Uterus (tissue), 2 donors: Measurements from ENCODE around the gene EDN3.

Source experiments
- POLR2A ChIP-seq, 2 donors: fragments of 450-650 bp; IDR thresholded peaks; one replicate each; pipeline ENCODE4 v1.6.1; 2016; ENCODE audit warnings: antibody characterized with exemption in 2 of 2, mild to moderate bottlenecking in 1 of 2, moderate library complexity in 1 of 2
- TF ChIP-seq, protein P1 (sequence below), 4 experiments: fragments of 200-600 bp in 2 of 4; fragments of 450-650 bp in 2 of 4; sonication (generic) in 2 of 4; IDR thresholded peaks; one replicate each; pipeline ENCODE4 v1.5.1; 2016 to 2019; ENCODE audit warnings: antibody characterized with exemption in 4 of 4, mild to moderate bottlenecking in 2 of 4, moderate library complexity in 1 of 4

DNA sequence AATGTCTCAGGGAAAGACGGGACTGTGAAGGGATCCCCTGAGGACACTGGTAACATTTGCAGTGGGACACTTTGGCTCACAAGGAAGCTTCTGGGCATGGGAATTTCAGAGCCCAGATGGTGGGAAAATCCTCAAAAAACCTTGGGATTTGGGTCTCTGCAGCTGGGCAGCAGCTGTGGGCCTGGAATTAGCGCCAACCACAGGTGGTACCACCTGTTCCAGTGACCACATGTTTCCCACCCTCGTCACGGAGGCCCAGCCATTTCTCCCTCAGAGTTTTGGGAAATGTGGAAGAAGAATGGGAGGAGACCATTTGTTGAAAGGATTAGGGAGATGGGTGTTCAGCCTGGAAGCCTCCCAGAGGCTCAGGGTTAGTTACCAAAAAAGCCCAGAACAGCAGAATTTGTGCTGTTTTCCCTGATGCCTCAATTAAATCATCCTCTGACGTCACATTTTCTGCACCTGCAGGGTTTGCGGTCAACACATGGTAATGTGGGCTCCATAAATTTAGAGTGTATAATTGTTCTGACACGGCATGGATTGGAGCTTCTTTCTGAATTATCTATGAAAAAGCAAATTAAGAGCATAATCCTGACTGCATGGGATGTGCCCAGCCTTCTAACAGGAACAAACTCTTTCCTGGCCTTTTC lies 34.4 kb downstream of the EDN3 start:
- TF ChIP-seq, protein P1, sequence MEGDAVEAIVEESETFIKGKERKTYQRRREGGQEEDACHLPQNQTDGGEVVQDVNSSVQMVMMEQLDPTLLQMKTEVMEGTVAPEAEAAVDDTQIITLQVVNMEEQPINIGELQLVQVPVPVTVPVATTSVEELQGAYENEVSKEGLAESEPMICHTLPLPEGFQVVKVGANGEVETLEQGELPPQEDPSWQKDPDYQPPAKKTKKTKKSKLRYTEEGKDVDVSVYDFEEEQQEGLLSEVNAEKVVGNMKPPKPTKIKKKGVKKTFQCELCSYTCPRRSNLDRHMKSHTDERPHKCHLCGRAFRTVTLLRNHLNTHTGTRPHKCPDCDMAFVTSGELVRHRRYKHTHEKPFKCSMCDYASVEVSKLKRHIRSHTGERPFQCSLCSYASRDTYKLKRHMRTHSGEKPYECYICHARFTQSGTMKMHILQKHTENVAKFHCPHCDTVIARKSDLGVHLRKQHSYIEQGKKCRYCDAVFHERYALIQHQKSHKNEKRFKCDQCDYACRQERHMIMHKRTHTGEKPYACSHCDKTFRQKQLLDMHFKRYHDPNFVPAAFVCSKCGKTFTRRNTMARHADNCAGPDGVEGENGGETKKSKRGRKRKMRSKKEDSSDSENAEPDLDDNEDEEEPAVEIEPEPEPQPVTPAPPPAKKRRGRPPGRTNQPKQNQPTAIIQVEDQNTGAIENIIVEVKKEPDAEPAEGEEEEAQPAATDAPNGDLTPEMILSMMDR (IDR thresholded peaks at IDR 0.05) = no peak
- TF ChIP-seq POLR2A (IDR thresholded peaks at IDR 0.05) = no peak
